ENCODE results near the gene NUDT19.
"Not testable (repeated sequence)": the region's sequence is repeated elsewhere in the genome, so short reads cannot be mapped to it uniquely, and the experiment has no call there.

Gene NUDT19

GRCh38 chr19:32716203-32716602, 24.6 kb downstream of the NUDT19 start:
- not testable (repeated sequence) for DNase-seq

GRCh38 chr19:32717496-32717895, 25.9 kb downstream of the NUDT19 start:
- no peak for DNase-seq

GRCh38 chr19:32718286-32718685, 26.7 kb downstream of the NUDT19 start:
- no peak for DNase-seq

GRCh38 chr19:32719611-32720059, 28.0 kb downstream of the NUDT19 start, which contains the start of gene TDRD12:
Gene TDRD12, plus strand, starts transcription at chr19:32719767. Its CDS starts 306 bp downstream, at chr19:32720073.
- no peak for DNase-seq

GRCh38 chr19:32720216-32720935, 28.8 kb downstream of the NUDT19 start:
- DNase-seq = no peak

GRCh38 chr19:32720936-32721250, 29.3 kb downstream of the NUDT19 start:
- DNase-seq = no peak

GRCh38 chr19:32735936-32736335, 44.3 kb downstream of the NUDT19 start:
- no peak for DNase-seq

- no peak for DNase-seq
Measured at GRCh38 chr19:32743021-32743420, 51.4 kb downstream of the NUDT19 start.

- no peak for DNase-seq
Measured at GRCh38 chr19:32743447-32743846, 51.8 kb downstream of the NUDT19 start.

GRCh38 chr19:32744555-32745325, 53.1 kb downstream of the NUDT19 start:
- DNase-seq = no peak

GRCh38 chr19:32745594-32746251, 54.1 kb downstream of the NUDT19 start:
- DNase-seq = peak; percentile 73

GRCh38 chr19:32746631-32747196, 55.1 kb downstream of the NUDT19 start:
- peak; percentile 77 for DNase-seq

GRCh38 chr19:32748497-32748896, 56.9 kb downstream of the NUDT19 start:
- peak; percentile 13 for DNase-seq

GRCh38 chr19:32748948-32749347, 57.3 kb downstream of the NUDT19 start:
- DNase-seq = no peak

- DNase-seq = no peak
Measured at GRCh38 chr19:32749361-32749760, 57.7 kb downstream of the NUDT19 start.

- DNase-seq = peak; percentile 3
Measured at GRCh38 chr19:32750441-32751055, 58.9 kb downstream of the NUDT19 start.

- DNase-seq = no peak
Measured at GRCh38 chr19:32751066-32751465, 59.4 kb downstream of the NUDT19 start.

- no peak for DNase-seq
Measured at GRCh38 chr19:32757189-32757588, 65.6 kb downstream of the NUDT19 start.

Measured in CD4-positive, alpha-beta T cell treated with Interleukin-17A for 1 hour (primary cell).